ENCODE measurements around the gene ZDHHC5. TPM values are rescaled to one million over a fixed set of nuclear protein-coding genes. Genes with fewer than 3 reads are reported as not detected.

The ZDHHC5 gene
- 35.6 and 36.6 TPM in 2 replicates for total RNA-seq

GRCh38 chr11:57667736-57668433, at the start of gene ZDHHC5:
Gene ZDHHC5, plus strand, starts transcription at chr11:57668114. Its CDS starts 4,977 bp downstream, at chr11:57673091.

GRCh38 chr11:57649826-57650738, 17.8 kb upstream of the ZDHHC5 start, which contains the start of gene YPEL4:
Gene YPEL4, minus strand, starts transcription at chr11:57649912. Its CDS starts 2,805 bp downstream, at chr11:57647107.

GRCh38 chr11:57657194-57658022, 10.5 kb upstream of the ZDHHC5 start, which contains the start of gene CLP1:
Gene CLP1, plus strand, starts transcription at chr11:57657762. Its CDS starts 1,715 bp downstream, at chr11:57659477.

GRCh38 chr11:57711414-57712255, 43.7 kb downstream of the ZDHHC5 start, which contains the start of gene MED19:
Gene MED19, minus strand, starts transcription at chr11:57712215. Its CDS starts 36 bp downstream, at chr11:57712179.

DNA sequence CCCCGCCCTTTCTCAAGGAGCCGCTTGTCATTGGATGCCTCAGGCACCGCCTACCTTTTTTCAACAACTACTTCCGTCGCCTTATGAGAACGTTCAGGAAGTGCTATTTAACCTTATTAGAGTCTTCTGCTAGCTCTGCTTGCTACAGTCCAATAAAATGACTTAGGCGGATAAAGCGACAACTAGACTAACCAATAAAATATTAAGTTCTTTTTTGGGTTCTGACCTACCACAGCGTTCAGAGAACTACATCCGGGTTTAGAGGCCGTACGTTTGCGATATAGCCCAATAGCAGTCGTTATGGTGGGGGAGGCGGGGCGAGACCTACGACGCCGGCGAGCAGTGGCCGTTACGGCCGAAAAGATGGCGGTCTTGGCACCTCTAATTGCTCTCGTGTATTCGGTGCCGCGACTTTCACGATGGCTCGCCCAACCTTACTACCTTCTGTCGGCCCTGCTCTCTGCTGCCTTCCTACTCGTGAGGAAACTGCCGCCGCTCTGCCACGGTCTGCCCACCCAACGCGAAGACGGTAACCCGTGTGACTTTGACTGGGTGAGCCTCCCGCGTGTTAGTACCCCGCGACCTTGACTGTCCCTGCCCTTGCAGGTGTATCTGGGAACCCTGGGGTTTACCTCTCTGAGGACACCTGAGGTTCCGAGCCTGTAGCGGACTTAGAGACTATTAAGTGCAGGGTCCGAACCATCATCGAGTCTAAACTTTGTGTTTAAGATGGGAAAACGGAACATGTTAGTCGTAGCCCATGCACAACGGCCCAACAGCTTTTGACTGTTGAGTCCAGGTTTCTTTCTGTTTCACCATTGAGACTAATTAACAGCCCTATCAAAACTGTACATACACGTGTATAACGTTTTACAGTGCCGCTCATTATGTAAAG, 44.6 kb downstream of the ZDHHC5 start, which contains the start of gene TMX2:
TMX2 (plus strand) TSS at position 338 of the 895 bp plus-strand sequence; CDS start at position 364, 26 bp downstream.

DNA sequence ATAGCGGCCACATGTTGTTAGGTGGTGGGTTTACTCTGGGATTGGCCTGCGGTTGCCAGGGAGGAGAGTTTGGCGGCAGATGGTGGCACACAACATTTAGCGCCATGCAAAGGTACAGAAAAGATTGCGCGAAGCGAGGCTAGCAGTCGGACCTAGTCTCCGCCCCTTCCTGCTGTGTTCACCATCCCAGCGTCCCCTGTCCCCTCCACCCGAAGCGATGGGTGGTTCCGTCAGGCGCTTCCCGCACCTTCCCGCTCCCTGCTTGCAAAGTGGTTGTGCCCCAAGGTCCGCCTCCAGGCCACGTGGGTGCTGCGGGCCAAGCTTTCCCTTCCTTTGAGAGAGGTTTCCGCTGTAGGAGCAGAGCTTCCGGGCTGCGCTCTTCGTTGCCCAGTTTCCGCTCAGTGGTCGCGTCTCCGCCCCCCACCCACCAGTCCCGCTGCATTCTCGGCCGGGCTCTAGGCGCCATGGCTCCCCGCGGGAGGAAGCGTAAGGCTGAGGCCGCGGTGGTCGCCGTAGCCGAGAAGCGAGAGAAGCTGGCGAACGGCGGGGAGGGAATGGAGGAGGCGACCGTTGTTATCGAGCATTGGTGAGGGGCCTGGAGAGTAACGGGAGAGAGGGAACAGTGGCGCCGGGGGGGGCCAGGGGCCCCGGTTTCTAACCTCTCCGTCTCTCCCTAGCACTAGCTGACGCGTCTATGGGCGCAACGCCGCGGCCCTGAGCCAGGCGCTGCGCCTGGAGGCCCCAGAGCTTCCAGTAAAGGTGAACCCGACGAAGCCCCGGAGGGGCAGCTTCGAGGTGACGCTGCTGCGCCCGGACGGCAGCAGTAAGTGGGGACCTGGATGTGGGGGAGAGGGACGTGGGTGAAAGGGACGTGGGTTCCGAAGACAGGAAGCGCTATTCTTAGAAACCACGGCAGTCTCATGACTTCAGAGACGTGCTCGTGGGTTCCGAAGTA, 73.5 kb downstream of the ZDHHC5 start, which contains the start of gene SELENOH:
SELENOH (plus strand) TSS at position 360 of the 955 bp plus-strand sequence; CDS start at position 465, 105 bp downstream.

Other genes starting within 250 kb of the ZDHHC5 start
- gene SLC43A3, start 241.0 kb upstream of the ZDHHC5 start, total RNA-seq, result 29.9 and 39.3 TPM in 2 replicates
- 1.4 and 2.7 TPM in 2 replicates for gene RTN4RL2, start 207.6 kb upstream of the ZDHHC5 start, total RNA-seq
- gene SLC43A1, start 152.4 kb upstream of the ZDHHC5 start, total RNA-seq, result 23.5 and 25.3 TPM in 2 replicates
- gene TIMM10, start 137.4 kb upstream of the ZDHHC5 start, total RNA-seq, result 22.4 and 34.1 TPM in 2 replicates
- not detected in 2 replicates for gene SMTNL1, start 130.5 kb upstream of the ZDHHC5 start, total RNA-seq
- gene UBE2L6, start 100.4 kb upstream of the ZDHHC5 start, total RNA-seq, result 74.5 and 81.5 TPM in 2 replicates
- 762 and 840 TPM in 2 replicates for gene SERPING1, start 70.4 kb upstream of the ZDHHC5 start, total RNA-seq
- 2.5 and 3.2 TPM in 2 replicates for gene YPEL4, start 18.2 kb upstream of the ZDHHC5 start, total RNA-seq
- gene CLP1, start 10.4 kb upstream of the ZDHHC5 start, total RNA-seq, result 11.0 and 14.3 TPM in 2 replicates
- 10.5 TPM in 2 replicates for gene MED19, start 44.1 kb downstream of the ZDHHC5 start, total RNA-seq
- 38.9 and 56.1 TPM in 2 replicates for gene TMX2, start 44.5 kb downstream of the ZDHHC5 start, total RNA-seq
- 99.1 and 104 TPM in 2 replicates for gene SELENOH, start 73.4 kb downstream of the ZDHHC5 start, total RNA-seq
- gene BTBD18, start 83.7 kb downstream of the ZDHHC5 start, total RNA-seq, result not detected in 2 replicates
- gene CTNND1, start 93.7 kb downstream of the ZDHHC5 start, total RNA-seq, result 59.2 and 68.4 TPM in 2 replicates

Measured in cardiac ventricle fibroblast (primary cell).